ENCODE measurements around the gene CWF19L1.

CWF19L1 gene

DNA sequence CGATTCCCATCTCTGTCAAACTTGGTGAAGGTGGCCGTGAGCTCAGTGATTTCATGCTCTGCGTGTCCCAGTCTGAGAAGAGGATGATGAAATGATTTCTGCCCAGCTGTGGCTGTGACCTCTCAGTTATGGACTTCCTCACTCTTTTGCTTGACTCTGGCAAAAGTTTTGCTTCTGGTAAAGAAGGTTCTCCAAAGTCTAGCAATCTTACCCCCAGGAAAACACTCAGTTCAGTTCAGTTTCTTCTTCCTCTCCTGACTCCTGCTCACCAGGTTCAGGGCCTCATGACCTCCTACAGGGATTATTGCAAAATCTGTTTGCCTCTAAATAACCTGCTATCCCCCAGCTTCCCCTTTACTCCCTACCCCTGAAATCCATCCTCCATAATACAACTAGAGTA is 23.9 kb upstream of the CWF19L1 start:
- DNase-seq (ENCODE audit: low spot score): no peak
- no peak for ATAC-seq (ENCODE audit: low read depth)
- Histone ChIP-seq H3K27ac (ENCODE audit: poor library complexity, severe bottlenecking) (no peak overlapping the region), H3K4me1 (ENCODE audit: insufficient read depth, poor library complexity, severe bottlenecking) (peaks cover 5% of the 10 kb centered on the region), H3K36me3 (ENCODE audit: low read depth) (no peaks in the 10 kb centered on the region), H3K4me3 (ENCODE audit: severe bottlenecking) (no peak overlapping the region), H3K27me3 (ENCODE audit: insufficient read depth, poor library complexity, severe bottlenecking) (no peaks in the 10 kb centered on the region), H3K9me3 (ENCODE audit: severe bottlenecking) (no peaks in the 10 kb centered on the region)
- TF ChIP-seq, protein P1, sequence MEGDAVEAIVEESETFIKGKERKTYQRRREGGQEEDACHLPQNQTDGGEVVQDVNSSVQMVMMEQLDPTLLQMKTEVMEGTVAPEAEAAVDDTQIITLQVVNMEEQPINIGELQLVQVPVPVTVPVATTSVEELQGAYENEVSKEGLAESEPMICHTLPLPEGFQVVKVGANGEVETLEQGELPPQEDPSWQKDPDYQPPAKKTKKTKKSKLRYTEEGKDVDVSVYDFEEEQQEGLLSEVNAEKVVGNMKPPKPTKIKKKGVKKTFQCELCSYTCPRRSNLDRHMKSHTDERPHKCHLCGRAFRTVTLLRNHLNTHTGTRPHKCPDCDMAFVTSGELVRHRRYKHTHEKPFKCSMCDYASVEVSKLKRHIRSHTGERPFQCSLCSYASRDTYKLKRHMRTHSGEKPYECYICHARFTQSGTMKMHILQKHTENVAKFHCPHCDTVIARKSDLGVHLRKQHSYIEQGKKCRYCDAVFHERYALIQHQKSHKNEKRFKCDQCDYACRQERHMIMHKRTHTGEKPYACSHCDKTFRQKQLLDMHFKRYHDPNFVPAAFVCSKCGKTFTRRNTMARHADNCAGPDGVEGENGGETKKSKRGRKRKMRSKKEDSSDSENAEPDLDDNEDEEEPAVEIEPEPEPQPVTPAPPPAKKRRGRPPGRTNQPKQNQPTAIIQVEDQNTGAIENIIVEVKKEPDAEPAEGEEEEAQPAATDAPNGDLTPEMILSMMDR (IDR thresholded peaks at IDR 0.05; ENCODE audit: poor library complexity, severe bottlenecking): no peak

DNA sequence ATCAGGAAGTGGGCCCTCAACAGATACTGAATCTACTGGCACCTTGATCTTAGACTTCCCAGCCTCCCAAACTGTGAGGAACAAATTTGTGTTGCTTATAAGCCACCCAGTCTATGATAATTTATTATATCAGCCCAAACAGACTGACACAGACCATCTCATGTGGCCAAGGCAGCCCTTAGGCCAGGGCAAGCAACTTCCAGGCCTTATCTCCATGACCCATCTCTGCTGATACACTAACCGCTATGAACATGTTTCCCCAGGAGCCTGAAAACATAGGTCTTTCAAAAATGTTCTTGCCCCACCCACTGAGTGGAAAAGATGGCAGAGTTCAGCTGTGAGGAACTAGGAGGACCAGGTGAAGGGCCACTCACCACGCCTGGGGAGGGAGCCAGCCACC is 22.2 kb upstream of the CWF19L1 start:
- no peaks in the 10 kb centered on the region for H3K9me3 ChIP-seq (ENCODE audit: severe bottlenecking)
- H3K4me1 ChIP-seq (ENCODE audit: insufficient read depth, poor library complexity, severe bottlenecking): peaks cover 8% of the 10 kb centered on the region
- no peaks in the 10 kb centered on the region for H3K27me3 ChIP-seq (ENCODE audit: insufficient read depth, poor library complexity, severe bottlenecking)
- peaks cover 2% of the 10 kb centered on the region; the same call in 1 of the 2 replicates for H3K36me3 ChIP-seq (ENCODE audit: low read depth)
- TF ChIP-seq, protein P1 (IDR thresholded peaks at IDR 0.05; ENCODE audit: poor library complexity, severe bottlenecking): no peak
- no peak overlapping the region for H3K4me3 ChIP-seq (ENCODE audit: severe bottlenecking)
- no peak for DNase-seq (ENCODE audit: low spot score)
- H3K27ac ChIP-seq (ENCODE audit: poor library complexity, severe bottlenecking): no peak overlapping the region
- ATAC-seq (ENCODE audit: low read depth): no peak

DNA sequence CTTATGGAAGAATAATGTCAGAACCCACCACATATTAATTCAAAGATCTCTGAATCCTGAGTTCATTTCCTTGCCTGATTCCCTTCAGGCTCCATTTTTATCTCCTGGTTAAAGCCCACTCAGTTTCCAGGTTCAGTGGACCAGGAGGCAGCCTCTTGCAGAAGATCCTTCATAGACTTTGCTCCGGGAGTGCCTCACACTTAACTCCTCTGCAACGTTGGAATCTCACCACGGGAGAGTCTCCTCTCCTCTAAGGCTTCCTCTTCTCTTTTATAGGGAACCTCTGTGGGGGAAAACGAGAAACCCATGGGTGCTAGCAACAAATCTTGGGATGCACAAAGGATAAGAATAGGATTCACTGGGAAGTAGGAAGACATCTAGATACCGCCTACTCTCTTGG is 20.8 kb upstream of the CWF19L1 start:
- H3K36me3 ChIP-seq (ENCODE audit: low read depth): peaks cover 17% of the 10 kb centered on the region
- H3K4me3 ChIP-seq (ENCODE audit: severe bottlenecking): no peak overlapping the region
- no peak for DNase-seq (ENCODE audit: low spot score)
- TF ChIP-seq, protein P1 (IDR thresholded peaks at IDR 0.05; ENCODE audit: poor library complexity, severe bottlenecking): no peak
- H3K9me3 ChIP-seq (ENCODE audit: severe bottlenecking): no peaks in the 10 kb centered on the region
- ATAC-seq (ENCODE audit: low read depth): no peak
- no peak overlapping the region for H3K27ac ChIP-seq (ENCODE audit: poor library complexity, severe bottlenecking)
- H3K4me1 ChIP-seq (ENCODE audit: insufficient read depth, poor library complexity, severe bottlenecking): peaks cover 8% of the 10 kb centered on the region
- H3K27me3 ChIP-seq (ENCODE audit: insufficient read depth, poor library complexity, severe bottlenecking): no peaks in the 10 kb centered on the region

DNA sequence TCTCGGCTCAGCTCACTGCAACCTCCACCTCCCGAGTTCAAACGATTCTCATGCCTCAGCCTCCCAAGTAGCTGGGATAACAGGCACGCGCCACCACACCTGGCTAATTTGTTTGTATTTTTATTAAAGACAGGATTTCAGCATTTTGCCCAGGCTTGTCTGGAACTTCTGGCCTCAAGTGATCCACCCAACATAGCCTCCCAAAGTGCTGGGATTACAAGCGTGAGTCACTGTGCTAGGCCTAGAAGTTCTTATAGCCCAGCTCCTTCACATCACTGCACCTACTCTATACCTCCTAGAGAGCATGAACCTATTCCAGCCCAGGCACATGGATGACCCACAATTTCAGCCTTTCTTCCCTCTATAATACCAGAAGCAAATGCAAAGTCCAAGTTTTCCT is 20.3 kb upstream of the CWF19L1 start:
- H3K4me1 ChIP-seq (ENCODE audit: insufficient read depth, poor library complexity, severe bottlenecking): peaks cover 8% of the 10 kb centered on the region

More for the DNA sequence above, 20.3 kb upstream of the CWF19L1 start:
- H3K27ac ChIP-seq (ENCODE audit: poor library complexity, severe bottlenecking): no peak overlapping the region
- no peak overlapping the region for H3K4me3 ChIP-seq (ENCODE audit: severe bottlenecking)
- H3K36me3 ChIP-seq (ENCODE audit: low read depth): peaks cover 21% of the 10 kb centered on the region
- H3K9me3 ChIP-seq (ENCODE audit: severe bottlenecking): no peaks in the 10 kb centered on the region
- TF ChIP-seq, protein P1 (IDR thresholded peaks at IDR 0.05; ENCODE audit: poor library complexity, severe bottlenecking): no peak
- H3K27me3 ChIP-seq (ENCODE audit: insufficient read depth, poor library complexity, severe bottlenecking): no peaks in the 10 kb centered on the region
- no peak for ATAC-seq (ENCODE audit: low read depth)
- no peak for DNase-seq (ENCODE audit: low spot score)

All from RWPE2 (cell line).